Large intestine (tissue), 3 donors: ENCODE data around the gene IGF1R. TPM values are rescaled to one million over a fixed set of nuclear protein-coding genes. Genes with fewer than 3 reads are reported as not detected.

Source experiments
- DNase-seq, 2 donors: peaks; one replicate each; pipeline versions ENCODE4 v3.0.0 to v3.0.0-alpha.2; 2013
- H3K27ac ChIP-seq: one replicate; pipeline ENCODE4 v1.5.1; 2013; ENCODE audit warnings: low read length
- H3K27me3 ChIP-seq: 2 replicates; pipeline ENCODE4 v1.6.1; 2013; ENCODE audit warnings: low read length; ENCODE audit not compliant: control insufficient read depth, insufficient read depth
- H3K36me3 ChIP-seq: 2 replicates; pipeline ENCODE4 v1.6.1; 2013; ENCODE audit warnings: low read length; ENCODE audit not compliant: control insufficient read depth, insufficient read depth
- H3K4me1 ChIP-seq: one replicate; pipeline ENCODE4 v1.6.1; 2013; ENCODE audit warnings: low read length; ENCODE audit not compliant: control insufficient read depth, insufficient read depth
- H3K4me3 ChIP-seq: one replicate; pipeline ENCODE4 v1.5.1; 2013; ENCODE audit warnings: low read length
- H3K9me3 ChIP-seq: one replicate; pipeline ENCODE4 v1.6.1; 2013; ENCODE audit warnings: mild to moderate bottlenecking, low read depth, low read length, moderate library complexity; ENCODE audit not compliant: control insufficient read depth
- WGBS: methylation state at CpG from one replicate; pipeline ENCODE4 v1.1.5; 2013; ENCODE audit warnings: low lambda C conversion rate; ENCODE audit not compliant: insufficient coverage; 5-methylcytosine and 5-hydroxymethylcytosine counted together
- polyA plus RNA-seq: library from polyadenylated mRNA; unstranded; fragments of 120-200 nt; gene quantifications from one replicate; pipeline ENCODE4 v1.2.1, GENCODE V29; 2013

The IGF1R gene
- polyA plus RNA-seq, 1 donor = 22.5 TPM

GRCh38 chr15:98906712-98907083 lies 258.4 kb downstream of the IGF1R start:
- H3K4me3 ChIP-seq = no peak overlapping the region
- no peaks in the 10 kb centered on the region for H3K27me3 ChIP-seq
- DNase-seq = no peak
- no peak overlapping the region for H3K27ac ChIP-seq
- peaks cover 45% of the 10 kb centered on the region for H3K36me3 ChIP-seq
- no peaks in the 10 kb centered on the region for H3K4me1 ChIP-seq
- WGBS = no CpG with 5 or more reads among the region's 6 CpGs
- H3K9me3 ChIP-seq = no peaks in the 10 kb centered on the region

DNA sequence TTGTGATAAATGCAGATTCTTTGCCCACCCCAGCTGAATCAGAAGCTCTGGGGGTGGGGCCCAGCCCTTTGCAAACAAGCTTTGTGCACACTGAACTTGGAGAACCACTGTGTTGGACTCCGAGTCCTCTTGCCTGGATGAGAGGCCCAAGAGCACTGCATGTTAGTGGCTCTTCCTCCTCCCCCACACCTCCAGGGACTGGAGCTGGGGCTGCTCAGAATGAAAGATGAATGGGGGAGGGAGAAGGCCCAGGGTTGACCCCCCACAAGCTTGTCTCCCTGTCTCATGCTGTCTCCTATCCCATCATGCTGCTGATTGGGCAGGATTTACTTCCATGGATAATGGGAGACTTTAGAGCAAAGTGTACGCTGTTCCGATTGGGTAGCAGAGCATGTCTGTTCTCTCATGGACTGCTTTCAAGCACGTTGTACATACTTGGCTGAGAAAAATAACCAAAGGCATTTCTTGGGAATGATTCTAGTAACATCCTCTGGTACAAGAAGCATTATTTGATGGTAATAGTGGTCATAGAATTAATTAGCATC lies 259.7 kb downstream of the IGF1R start:
- no peaks in the 10 kb centered on the region for H3K9me3 ChIP-seq
- peaks cover 57% of the 10 kb centered on the region for H3K36me3 ChIP-seq
- WGBS = no CpG with 5 or more reads among the region's 4 CpGs
- no peak overlapping the region for H3K4me3 ChIP-seq
- H3K27ac ChIP-seq = no peak overlapping the region
- no peak for DNase-seq
- no peaks in the 10 kb centered on the region for H3K4me1 ChIP-seq
- no peaks in the 10 kb centered on the region for H3K27me3 ChIP-seq

- 100% methylated on average over 1 of the region's 21 CpGs for WGBS
- DNase-seq = no peak
- Histone ChIP-seq H3K4me3 (no peak overlapping the region), H3K4me1 (no peaks in the 10 kb centered on the region), H3K36me3 (peaks cover 77% of the 10 kb centered on the region), H3K9me3 (no peaks in the 10 kb centered on the region), H3K27me3 (no peaks in the 10 kb centered on the region), H3K27ac (no peak overlapping the region)
These were observed 261.9 kb downstream of the IGF1R start for GRCh38 chr15:98909968-98910885.

DNA sequence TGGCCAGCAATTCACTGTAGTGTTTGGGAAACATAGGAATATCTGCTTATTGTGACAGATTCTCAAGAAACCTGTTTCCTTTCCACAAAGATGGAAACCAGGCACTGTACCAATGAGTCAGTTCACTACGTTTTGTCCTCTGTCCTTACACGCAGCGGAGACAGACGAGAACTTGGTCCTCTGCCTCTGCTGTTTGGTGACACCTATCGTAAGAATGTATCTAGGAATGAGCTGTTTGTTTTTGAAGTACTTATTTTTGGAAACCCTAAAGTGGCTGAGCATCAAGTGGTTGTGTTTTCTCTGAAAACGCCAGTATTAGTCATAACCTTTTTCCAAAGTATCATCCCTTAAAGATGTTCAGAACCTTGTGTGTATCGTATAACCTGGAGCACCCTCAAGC lies 266.3 kb downstream of the IGF1R start:
- Histone ChIP-seq H3K27me3 (no peaks in the 10 kb centered on the region), H3K4me3 (no peak overlapping the region), H3K27ac (no peak overlapping the region), H3K4me1 (no peaks in the 10 kb centered on the region), H3K36me3 (peaks cover 87% of the 10 kb centered on the region), H3K9me3 (no peaks in the 10 kb centered on the region)
- no CpG with 5 or more reads among the region's 7 CpGs for WGBS
- no peak for DNase-seq

GRCh38 chr15:98916826-98917225 lies 268.5 kb downstream of the IGF1R start:
- no peaks in the 10 kb centered on the region for H3K9me3 ChIP-seq

GRCh38 chr15:98917417-98917816 lies 269.1 kb downstream of the IGF1R start:
- no peak overlapping the region for H3K4me3 ChIP-seq
- WGBS = 83% methylated on average over 1 of the region's 3 CpGs
- no peaks in the 10 kb centered on the region for H3K4me1 ChIP-seq
- no peaks in the 10 kb centered on the region for H3K9me3 ChIP-seq
- H3K27me3 ChIP-seq = no peaks in the 10 kb centered on the region
- peaks cover 84% of the 10 kb centered on the region for H3K36me3 ChIP-seq
- no peak for DNase-seq
- no peak overlapping the region for H3K27ac ChIP-seq

More at GRCh38 chr15:98916826-98917225, 268.5 kb downstream of the IGF1R start:
- Histone ChIP-seq H3K4me3 (no peak overlapping the region), H3K36me3 (peaks cover 83% of the 10 kb centered on the region), H3K27ac (no peak overlapping the region), H3K4me1 (no peaks in the 10 kb centered on the region), H3K27me3 (no peaks in the 10 kb centered on the region)
- WGBS = no CpG with 5 or more reads among the region's 8 CpGs
- no peak for DNase-seq

DNA sequence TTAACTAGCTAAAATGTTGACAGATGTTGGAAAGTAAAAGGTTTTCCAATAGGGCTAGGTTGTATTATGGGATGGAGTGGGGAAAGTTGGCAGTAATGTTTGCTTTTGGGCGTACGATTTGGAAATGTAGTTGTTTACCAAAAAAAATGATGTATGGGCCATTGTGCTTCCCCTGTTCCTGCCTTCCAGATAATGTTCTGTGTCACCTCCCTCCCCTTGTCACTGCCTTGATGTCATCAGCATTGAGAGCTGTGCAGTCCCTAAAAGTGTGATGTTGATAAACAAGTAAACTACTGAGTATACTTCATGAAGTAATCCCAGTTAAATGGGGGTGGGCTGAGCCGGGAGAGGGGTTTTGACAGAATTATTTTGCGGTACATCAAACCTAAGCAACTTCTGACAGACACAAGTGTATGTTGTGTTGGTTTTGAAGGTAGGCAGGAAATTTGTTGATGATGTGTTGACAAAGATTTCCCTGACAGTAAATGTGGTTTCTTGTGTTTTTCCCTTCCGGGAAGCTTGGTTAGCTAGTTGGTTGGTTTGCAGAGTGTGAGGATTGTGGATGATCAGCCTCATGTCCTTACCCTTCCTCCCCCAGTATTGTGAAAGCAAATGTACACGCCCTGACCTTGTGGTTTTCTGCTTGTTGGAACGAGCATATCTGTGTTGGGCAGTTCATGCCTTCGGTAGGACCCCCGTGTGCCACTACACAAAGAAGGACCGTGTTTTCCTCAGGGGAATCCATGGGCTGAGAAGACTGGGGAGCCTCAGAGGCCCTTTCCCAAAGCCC lies 271.9 kb downstream of the IGF1R start:
- Histone ChIP-seq H3K36me3 (peaks cover 85% of the 10 kb centered on the region), H3K4me3 (no peak overlapping the region), H3K9me3 (no peaks in the 10 kb centered on the region), H3K27me3 (no peaks in the 10 kb centered on the region), H3K27ac (no peak overlapping the region), H3K4me1 (no peaks in the 10 kb centered on the region)
- WGBS = 67% methylated on average over 2 of the region's 10 CpGs
- no peak for DNase-seq

DNA sequence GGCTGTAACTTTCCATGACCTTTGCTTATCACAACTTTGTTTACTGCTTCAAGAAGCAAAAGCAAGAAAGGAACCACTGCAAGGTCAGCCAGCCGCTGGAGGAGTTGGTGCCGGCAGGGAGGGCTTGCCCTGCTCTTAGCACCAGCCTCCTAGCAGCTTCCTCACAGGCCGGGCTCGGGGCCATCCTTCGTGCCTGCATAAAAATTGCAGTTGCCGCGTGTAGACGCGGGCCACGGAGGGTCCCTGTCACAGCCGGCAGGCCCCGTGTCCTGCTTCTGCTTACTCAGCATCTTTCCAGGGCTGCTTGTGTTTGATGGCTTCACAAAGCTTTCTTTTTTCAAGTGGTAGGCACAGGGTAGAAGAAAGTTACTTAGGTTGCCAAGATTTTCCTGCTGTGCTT lies 274.8 kb downstream of the IGF1R start:
- DNase-seq = no peak
- Histone ChIP-seq H3K4me3 (no peak overlapping the region), H3K4me1 (no peaks in the 10 kb centered on the region), H3K36me3 (peaks cover 81% of the 10 kb centered on the region), H3K27ac (no peak overlapping the region), H3K9me3 (no peaks in the 10 kb centered on the region), H3K27me3 (no peaks in the 10 kb centered on the region)
- WGBS = no CpG with 5 or more reads among the region's 12 CpGs

- Histone ChIP-seq H3K27ac (no peak overlapping the region), H3K4me3 (no peak overlapping the region), H3K27me3 (no peaks in the 10 kb centered on the region), H3K9me3 (no peaks in the 10 kb centered on the region), H3K36me3 (peaks cover 81% of the 10 kb centered on the region), H3K4me1 (no peaks in the 10 kb centered on the region)
- no peak for DNase-seq
- WGBS = no CpG with 5 or more reads among the region's 10 CpGs
These were observed 275.2 kb downstream of the IGF1R start for GRCh38 chr15:98923579-98923978.

- Histone ChIP-seq H3K9me3 (no peaks in the 10 kb centered on the region), H3K27ac (no peak overlapping the region), H3K4me1 (no peaks in the 10 kb centered on the region), H3K4me3 (no peak overlapping the region), H3K27me3 (no peaks in the 10 kb centered on the region), H3K36me3 (peaks cover 79% of the 10 kb centered on the region)
- DNase-seq = no peak
- WGBS = 73% methylated on average over 2 of the region's 11 CpGs
These were observed 276.2 kb downstream of the IGF1R start for GRCh38 chr15:98924401-98925049.
